Upper lobe of left lung (tissue), 6 donors: ENCODE measurements around the gene MSANTD2. TPM values are rescaled to one million over a fixed set of nuclear protein-coding genes. Genes with fewer than 3 reads are reported as not detected.
A peak's percentile ranks its signal among the peaks of the same experiment; 100 is the strongest.

Experiments used
- ATAC-seq, 2 donors: fragments of 200-7000 bp; cut with Tn5 transposase; one replicate each; pipeline ENCODE4 v1.9.1; 2022; ENCODE audit warnings: mild to moderate bottlenecking in 2 of 2, moderate library complexity in 2 of 2; ENCODE audit not compliant: low FRiP score in 2 of 2
- DNase-seq, 2 donors: peaks; one replicate each; pipeline ENCODE4 v3.0.0-alpha.2; 2019 to 2020
- H3K27ac ChIP-seq, 4 donors: fragments of 200-600 bp; sonication (generic); one replicate each; pipeline ENCODE4 v1.5.1; 2016 to 2019
- H3K27me3 ChIP-seq, 4 donors: fragments of 200-600 bp; sonication (generic); one replicate each; pipeline ENCODE4 v1.5.1; 2017 to 2019
- H3K36me3 ChIP-seq, 4 donors: fragments of 200-600 bp; sonication (generic); one replicate each; pipeline ENCODE4 v1.5.1; 2016 to 2019
- H3K4me1 ChIP-seq, 4 donors: fragments of 200-600 bp; sonication (generic); one replicate each; pipeline ENCODE4 v1.5.1; 2018 to 2019
- H3K4me3 ChIP-seq, 4 donors: fragments of 200-600 bp; sonication (generic); one replicate each; pipeline ENCODE4 v1.5.1; 2017 to 2019; ENCODE audit warnings: mild to moderate bottlenecking in 2 of 4, moderate library complexity in 1 of 4
- H3K9me3 ChIP-seq, 4 donors: fragments of 200-600 bp; sonication (generic); one replicate each; pipeline ENCODE4 v1.5.1; 2018 to 2019
- CTCF ChIP-seq, 6 experiments: fragments of 450-650 bp in 4 of 6; fragments of 200-600 bp in 2 of 6; sonication (generic) in 2 of 6; IDR thresholded peaks; one replicate each; pipeline ENCODE4 v1.5.1; 2016 to 2019; ENCODE audit warnings: antibody characterized with exemption in 6 of 6
- EP300 ChIP-seq, 4 donors: sonication (generic); formaldehyde crosslinking; IDR thresholded peaks; one replicate each; pipeline ENCODE4 v1.5.1; 2017; ENCODE audit warnings: antibody characterized with exemption in 4 of 4, control low read depth in 2 of 4
- POLR2A ChIP-seq, 4 donors: fragments of 450-650 bp; IDR thresholded peaks; one replicate each; pipeline ENCODE4 v1.5.1; 2016 to 2017; ENCODE audit warnings: antibody characterized with exemption in 4 of 4, mild to moderate bottlenecking in 2 of 4
- POLR2AphosphoS5 ChIP-seq, 2 donors: sonication (generic); formaldehyde crosslinking; IDR thresholded peaks; one replicate each; pipeline ENCODE4 v1.5.1; 2017; ENCODE audit warnings: antibody characterized with exemption in 2 of 2
- WGBS, 2 donors: methylation state at CpG; one replicate each; pipeline ENCODE4 v1.1.5; 2017 to 2018; 5-methylcytosine and 5-hydroxymethylcytosine counted together
- total RNA-seq, 6 donors: library from RNA; depleted of rRNA in 4 of 6; stranded (reverse); fragments of >200 nt in 4 of 6; gene quantifications; one replicate each; pipeline versions ENCODE4 v1.1.0 to v1.2.1, GENCODE V29; 2016 to 2021
- donor health status: DM: no; HTN: no; CAD: no; lungs with moderate emphysema.
- donor health status: DM: no; HTN: yes; CAD: no; lungs with severe emphysema.

Gene MSANTD2
- total RNA-seq, 6 donors from 2014 or later, result 10.5 to 69.1 (median 14.0) TPM

GRCh38 chr11:124745270-124745834, 54.9 kb downstream of the MSANTD2 start:
- Histone ChIP-seq H3K9me3 (no peaks in the 10 kb centered on the region), H3K27ac (peak overlapping the region in 2 of 4 donors; percentile 80 to 84), H3K4me3 (peak overlapping the region in 2 of 4 donors; percentile 51 to 67), H3K4me1 (peaks cover 41 to 59% (median 53%) of the 10 kb centered on the region in 4 donors), H3K27me3 (no peaks in the 10 kb centered on the region), H3K36me3 (peaks cover 0 to 3% (median 0%) of the 10 kb centered on the region in 4 donors)
- peak in 1 of 2 donors; percentile 84 for DNase-seq
- 72 to 78% methylated on average over 40 to 44 of the region's 44 CpGs for WGBS, 2 donors
- TF ChIP-seq EP300 (IDR thresholded peaks at IDR 0.05) (no peak), POLR2AphosphoS5 (IDR thresholded peaks at IDR 0.05) (no peak), CTCF (IDR thresholded peaks at IDR 0.05) (no peak), POLR2A (IDR thresholded peaks at IDR 0.05) (no peak)
- ATAC-seq, result no peak

- Histone ChIP-seq H3K27ac (no peak overlapping the region), H3K4me3 (no peak overlapping the region), H3K36me3 (no peaks in the 10 kb centered on the region), H3K27me3 (no peaks in the 10 kb centered on the region), H3K9me3 (no peaks in the 10 kb centered on the region), H3K4me1 (peaks cover 31 to 56% (median 43%) of the 10 kb centered on the region in 4 donors)
- TF ChIP-seq POLR2AphosphoS5 (IDR thresholded peaks at IDR 0.05) (no peak), EP300 (IDR thresholded peaks at IDR 0.05) (no peak), CTCF (IDR thresholded peaks at IDR 0.05) (no peak), POLR2A (IDR thresholded peaks at IDR 0.05) (no peak)
- ATAC-seq (no peak), DNase-seq (no peak)
- WGBS, 2 donors, result 81 to 90% methylated on average over 6 of the region's 6 CpGs
Observed at GRCh38 chr11:124743050-124743449, 57.2 kb downstream of the MSANTD2 start.

- no peaks in the 10 kb centered on the region for H3K36me3 ChIP-seq
- DNase-seq (no peak), ATAC-seq (no peak)
- WGBS, 2 donors, result 89 to 91% methylated on average over 2 of the region's 2 CpGs
- no peak for TF ChIP-seq EP300 (IDR thresholded peaks at IDR 0.05)
- TF ChIP-seq POLR2AphosphoS5 (IDR thresholded peaks at IDR 0.05), result no peak
- no peak for TF ChIP-seq CTCF (IDR thresholded peaks at IDR 0.05)
- no peak for TF ChIP-seq POLR2A (IDR thresholded peaks at IDR 0.05)
- H3K27me3 ChIP-seq, result no peaks in the 10 kb centered on the region
- H3K4me3 ChIP-seq, result no peak overlapping the region
- peaks cover 27 to 51% (median 38%) of the 10 kb centered on the region in 4 donors for H3K4me1 ChIP-seq
- H3K9me3 ChIP-seq, result no peaks in the 10 kb centered on the region
- H3K27ac ChIP-seq, result no peak overlapping the region
Observed at GRCh38 chr11:124742555-124742954, 57.7 kb downstream of the MSANTD2 start.

GRCh38 chr11:124740277-124740882, 59.8 kb downstream of the MSANTD2 start:
- no peaks in the 10 kb centered on the region for H3K9me3 ChIP-seq
- TF ChIP-seq POLR2A (IDR thresholded peaks at IDR 0.05), result no peak
- TF ChIP-seq POLR2AphosphoS5 (IDR thresholded peaks at IDR 0.05), result no peak
- peak; percentile 66 to 85 (median 72) for TF ChIP-seq CTCF (IDR thresholded peaks at IDR 0.05)
- TF ChIP-seq EP300 (IDR thresholded peaks at IDR 0.05), result no peak
- ATAC-seq (peak; percentile 58 to 73), DNase-seq (peak; percentile 65 to 87)
- no peaks in the 10 kb centered on the region for H3K27me3 ChIP-seq
- H3K27ac ChIP-seq, result peak overlapping the region; percentile 47 to 78 (median 66)
- WGBS, 2 donors, result 2 to 3% methylated on average over 23 to 27 of the region's 37 CpGs
- H3K4me3 ChIP-seq, result peak overlapping the region; percentile 62 to 82 (median 76)
- H3K4me1 ChIP-seq, result peaks cover 10 to 29% (median 19%) of the 10 kb centered on the region in 4 donors
- no peaks in the 10 kb centered on the region for H3K36me3 ChIP-seq
